ENCODE measurements around the gene DLK2. TPM values are rescaled to one million over a fixed set of nuclear protein-coding genes. Genes with fewer than 3 reads are reported as not detected.

The DLK2 gene
- total and polyA plus RNA-seq, 2 experiments from 2014 or later: 0.21 to 0.47 TPM

DNA sequence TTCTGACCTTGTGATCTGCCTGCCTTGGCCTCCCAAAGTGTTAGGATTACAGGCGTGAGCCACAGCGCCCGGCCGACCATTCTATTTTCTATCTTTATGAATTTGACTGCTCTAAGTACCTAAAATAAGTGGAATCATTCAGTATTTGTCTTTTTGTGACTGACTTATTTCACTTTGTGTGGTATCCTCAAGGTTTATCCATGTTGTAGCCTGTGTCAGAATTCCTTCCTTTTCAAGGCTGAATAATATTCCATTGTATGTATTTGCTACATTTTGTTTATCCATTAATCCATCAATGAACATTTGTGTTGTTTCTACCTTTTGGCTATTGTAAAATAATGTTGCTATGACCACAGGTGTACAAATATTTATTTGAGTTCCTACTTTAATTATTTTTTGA, 17.2 kb upstream of the DLK2 start:
- Histone ChIP-seq H3F3A (replicated peaks; ENCODE audit: low read depth) (no peaks in the 10 kb centered on the region), H4K20me1 (replicated peaks; ENCODE audit: insufficient read depth) (no peaks in the 10 kb centered on the region), H2AFZ (no peak overlapping the region), H3K79me2 (replicated peaks; ENCODE audit: insufficient read depth) (no peaks in the 10 kb centered on the region), H3K27ac (ENCODE audit: low read depth) (no peak overlapping the region), H3K27me3 (ENCODE audit: insufficient read depth) (no peaks in the 10 kb centered on the region), H3K9me2 (ENCODE audit: insufficient read depth) (no peaks in the 10 kb centered on the region), H3K4me3 (no peak overlapping the region), H3K4me1 (ENCODE audit: insufficient read depth) (peaks cover 6% of the 10 kb centered on the region; the same call in 1 of the 2 replicates), H3K36me3 (ENCODE audit: insufficient read depth) (no peaks in the 10 kb centered on the region), H3K4me2 (no peak overlapping the region)
- H3K36me3 Mint-ChIP-seq (ENCODE audit: low read depth): no peaks in the 10 kb centered on the region; the same call in 2 of the 3 replicates
- DNase-seq (ENCODE audit: low spot score) (no peak), ATAC-seq (no peak)
- H3K4me3 Mint-ChIP-seq: no peak overlapping the region
- peaks cover 8% of the 10 kb centered on the region for H3K27me3 Mint-ChIP-seq (ENCODE audit: insufficient read depth, low read depth, poor library complexity)
- TF ChIP-seq, protein P1, sequence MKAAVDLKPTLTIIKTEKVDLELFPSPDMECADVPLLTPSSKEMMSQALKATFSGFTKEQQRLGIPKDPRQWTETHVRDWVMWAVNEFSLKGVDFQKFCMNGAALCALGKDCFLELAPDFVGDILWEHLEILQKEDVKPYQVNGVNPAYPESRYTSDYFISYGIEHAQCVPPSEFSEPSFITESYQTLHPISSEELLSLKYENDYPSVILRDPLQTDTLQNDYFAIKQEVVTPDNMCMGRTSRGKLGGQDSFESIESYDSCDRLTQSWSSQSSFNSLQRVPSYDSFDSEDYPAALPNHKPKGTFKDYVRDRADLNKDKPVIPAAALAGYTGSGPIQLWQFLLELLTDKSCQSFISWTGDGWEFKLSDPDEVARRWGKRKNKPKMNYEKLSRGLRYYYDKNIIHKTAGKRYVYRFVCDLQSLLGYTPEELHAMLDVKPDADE (IDR thresholded peaks at IDR 0.05): no peak
- TF ChIP-seq ZNF331 (CRISPR knock-in tag; IDR thresholded peaks at IDR 0.05; ENCODE audit: low read depth) (no peak), JUNB (IDR thresholded peaks at IDR 0.05; ENCODE audit: unreplicated experiment) (no peak), ZNF462 (CRISPR knock-in tag; IDR thresholded peaks at IDR 0.05) (no peak), REST (IDR thresholded peaks at IDR 0.05; ENCODE audit: unreplicated experiment) (no peak), EZH2 (IDR thresholded peaks at IDR 0.05; ENCODE audit: low read depth, unreplicated experiment) (no peak), STAT1 (IDR thresholded peaks at IDR 0.05; ENCODE audit: unreplicated experiment) (no peak), ZNF114 (CRISPR knock-in tag; IDR thresholded peaks at IDR 0.05) (no peak), POLR2AphosphoS5 (IDR thresholded peaks at IDR 0.05; ENCODE audit: low read depth) (no peak), CREB1 (CRISPR knock-in tag; IDR thresholded peaks at IDR 0.05; ENCODE audit: low read depth) (no peak), NANOG (IDR thresholded peaks at IDR 0.05; ENCODE audit: borderline replicate concordance) (no peak), EZH2phosphoT487 (IDR thresholded peaks at IDR 0.05; ENCODE audit: unreplicated experiment) (no peak)
- TF ChIP-seq, protein P2, sequence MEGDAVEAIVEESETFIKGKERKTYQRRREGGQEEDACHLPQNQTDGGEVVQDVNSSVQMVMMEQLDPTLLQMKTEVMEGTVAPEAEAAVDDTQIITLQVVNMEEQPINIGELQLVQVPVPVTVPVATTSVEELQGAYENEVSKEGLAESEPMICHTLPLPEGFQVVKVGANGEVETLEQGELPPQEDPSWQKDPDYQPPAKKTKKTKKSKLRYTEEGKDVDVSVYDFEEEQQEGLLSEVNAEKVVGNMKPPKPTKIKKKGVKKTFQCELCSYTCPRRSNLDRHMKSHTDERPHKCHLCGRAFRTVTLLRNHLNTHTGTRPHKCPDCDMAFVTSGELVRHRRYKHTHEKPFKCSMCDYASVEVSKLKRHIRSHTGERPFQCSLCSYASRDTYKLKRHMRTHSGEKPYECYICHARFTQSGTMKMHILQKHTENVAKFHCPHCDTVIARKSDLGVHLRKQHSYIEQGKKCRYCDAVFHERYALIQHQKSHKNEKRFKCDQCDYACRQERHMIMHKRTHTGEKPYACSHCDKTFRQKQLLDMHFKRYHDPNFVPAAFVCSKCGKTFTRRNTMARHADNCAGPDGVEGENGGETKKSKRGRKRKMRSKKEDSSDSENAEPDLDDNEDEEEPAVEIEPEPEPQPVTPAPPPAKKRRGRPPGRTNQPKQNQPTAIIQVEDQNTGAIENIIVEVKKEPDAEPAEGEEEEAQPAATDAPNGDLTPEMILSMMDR (conservative IDR thresholded peaks at IDR 0.05; ENCODE audit: low read depth in 2 of 2): no peak
- H3K9me3 Mint-ChIP-seq: no peaks in the 10 kb centered on the region
- peaks cover 11% of the 10 kb centered on the region for H3K4me1 Mint-ChIP-seq
- H3K27ac Mint-ChIP-seq: no peak overlapping the region

Data from GM23338 (cell line).